Calu3 (cell line): ENCODE results near the gene ATP11A. TPM values are rescaled to one million over a fixed set of nuclear protein-coding genes. Genes with fewer than 3 reads are reported as not detected.

Experiments used
- BruUV-seq: library from RNA; stranded (reverse); fragments of 400-500 nt; replicated peaks from 2 replicates; lab custom pipeline; 2021; lab: Mats Ljungman, UMichigan
- CTCF ChIA-PET: fragments of 300-600 bp; sonication (Branson Sonifier 250); formaldehyde crosslinking; loops from one replicate; lab custom pipeline; 2022; ENCODE audit warnings: antibody characterized with exemption; lab: Charles Lee
- DNase-seq: peaks from one replicate; pipeline ENCODE4 v3.0.0; 2022
- H3K27ac Mint-ChIP-seq: one replicate; pipeline ENCODE4 v1.8.0; 2022; ENCODE audit warnings: mixed read lengths; ENCODE audit not compliant: unreplicated experiment
- H3K27me3 Mint-ChIP-seq: one replicate; pipeline ENCODE4 v1.8.0; 2022; ENCODE audit warnings: mixed read lengths; ENCODE audit not compliant: unreplicated experiment
- H3K36me3 Mint-ChIP-seq: one replicate; pipeline ENCODE4 v1.8.0; 2022; ENCODE audit warnings: mild to moderate bottlenecking, moderate library complexity, mixed read lengths; ENCODE audit not compliant: insufficient read depth, unreplicated experiment
- H3K4me1 Mint-ChIP-seq: one replicate; pipeline ENCODE4 v1.8.0; 2022; ENCODE audit warnings: mild to moderate bottlenecking, low read depth, mixed read lengths; ENCODE audit not compliant: unreplicated experiment
- H3K4me3 Mint-ChIP-seq: one replicate; pipeline ENCODE4 v1.8.0; 2022; ENCODE audit warnings: mild to moderate bottlenecking, low read depth, moderate library complexity, mixed read lengths; ENCODE audit not compliant: unreplicated experiment
- H3K9me3 Mint-ChIP-seq: one replicate; pipeline ENCODE4 v1.8.0; 2022; ENCODE audit warnings: low read depth, mixed read lengths; ENCODE audit not compliant: unreplicated experiment
- intact Hi-C: fragments of 100-400 bp; cut with micrococcal nuclease; formaldehyde crosslinking; loops from one replicate; pipeline ENCODE4 v1.10.0; 2022; ENCODE audit not compliant: unreplicated experiment
- total RNA-seq: library from RNA; stranded (reverse); gene quantifications from 2 replicates; pipeline ENCODE4 v1.2.3, GENCODE V29; 2022
- TF ChIP-seq, protein P1 (sequence below): fragments of 200-600 bp; IDR thresholded peaks from one replicate; pipeline ENCODE4 v1.8.0; 2022; ENCODE audit warnings: antibody characterized with exemption; ENCODE audit not compliant: unreplicated experiment

ATP11A gene
- total RNA-seq, 1 experiment from 2014 or later, result 115 TPM

DNA sequence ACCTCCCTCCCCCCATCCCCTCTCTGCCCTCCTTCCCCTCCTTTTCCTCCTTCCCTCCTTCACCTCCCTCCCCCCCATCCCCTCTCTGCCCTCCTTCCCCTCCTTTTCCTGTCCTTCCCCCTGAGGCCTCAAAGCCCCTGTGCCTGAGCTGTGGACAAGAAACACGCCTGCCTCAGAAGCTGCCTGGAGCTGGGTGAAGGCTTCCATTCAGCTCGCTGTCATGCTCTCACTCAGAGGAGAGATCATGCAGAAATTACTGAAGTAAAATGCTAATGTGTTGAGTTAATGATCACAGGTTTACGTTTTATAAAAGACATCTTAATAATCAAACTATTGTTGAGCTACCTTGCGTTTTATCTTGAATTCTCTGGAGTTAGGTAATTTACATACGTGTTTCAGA, 114.5 kb downstream of the ATP11A start:
- Mint-ChIP-seq H3K27me3 (no peaks in the 10 kb centered on the region), H3K4me3 (no peak overlapping the region), H3K36me3 (peaks cover 9% of the 10 kb centered on the region), H3K4me1 (no peaks in the 10 kb centered on the region), H3K27ac (no peak overlapping the region), H3K9me3 (no peaks in the 10 kb centered on the region)
- TF ChIP-seq, protein P1, sequence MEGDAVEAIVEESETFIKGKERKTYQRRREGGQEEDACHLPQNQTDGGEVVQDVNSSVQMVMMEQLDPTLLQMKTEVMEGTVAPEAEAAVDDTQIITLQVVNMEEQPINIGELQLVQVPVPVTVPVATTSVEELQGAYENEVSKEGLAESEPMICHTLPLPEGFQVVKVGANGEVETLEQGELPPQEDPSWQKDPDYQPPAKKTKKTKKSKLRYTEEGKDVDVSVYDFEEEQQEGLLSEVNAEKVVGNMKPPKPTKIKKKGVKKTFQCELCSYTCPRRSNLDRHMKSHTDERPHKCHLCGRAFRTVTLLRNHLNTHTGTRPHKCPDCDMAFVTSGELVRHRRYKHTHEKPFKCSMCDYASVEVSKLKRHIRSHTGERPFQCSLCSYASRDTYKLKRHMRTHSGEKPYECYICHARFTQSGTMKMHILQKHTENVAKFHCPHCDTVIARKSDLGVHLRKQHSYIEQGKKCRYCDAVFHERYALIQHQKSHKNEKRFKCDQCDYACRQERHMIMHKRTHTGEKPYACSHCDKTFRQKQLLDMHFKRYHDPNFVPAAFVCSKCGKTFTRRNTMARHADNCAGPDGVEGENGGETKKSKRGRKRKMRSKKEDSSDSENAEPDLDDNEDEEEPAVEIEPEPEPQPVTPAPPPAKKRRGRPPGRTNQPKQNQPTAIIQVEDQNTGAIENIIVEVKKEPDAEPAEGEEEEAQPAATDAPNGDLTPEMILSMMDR, result no peak
- CTCF ChIA-PET, result no interaction called here
- intact Hi-C loops, result no loop called here
- no peak for DNase-seq
- no TSS peak for BruUV-seq

DNA sequence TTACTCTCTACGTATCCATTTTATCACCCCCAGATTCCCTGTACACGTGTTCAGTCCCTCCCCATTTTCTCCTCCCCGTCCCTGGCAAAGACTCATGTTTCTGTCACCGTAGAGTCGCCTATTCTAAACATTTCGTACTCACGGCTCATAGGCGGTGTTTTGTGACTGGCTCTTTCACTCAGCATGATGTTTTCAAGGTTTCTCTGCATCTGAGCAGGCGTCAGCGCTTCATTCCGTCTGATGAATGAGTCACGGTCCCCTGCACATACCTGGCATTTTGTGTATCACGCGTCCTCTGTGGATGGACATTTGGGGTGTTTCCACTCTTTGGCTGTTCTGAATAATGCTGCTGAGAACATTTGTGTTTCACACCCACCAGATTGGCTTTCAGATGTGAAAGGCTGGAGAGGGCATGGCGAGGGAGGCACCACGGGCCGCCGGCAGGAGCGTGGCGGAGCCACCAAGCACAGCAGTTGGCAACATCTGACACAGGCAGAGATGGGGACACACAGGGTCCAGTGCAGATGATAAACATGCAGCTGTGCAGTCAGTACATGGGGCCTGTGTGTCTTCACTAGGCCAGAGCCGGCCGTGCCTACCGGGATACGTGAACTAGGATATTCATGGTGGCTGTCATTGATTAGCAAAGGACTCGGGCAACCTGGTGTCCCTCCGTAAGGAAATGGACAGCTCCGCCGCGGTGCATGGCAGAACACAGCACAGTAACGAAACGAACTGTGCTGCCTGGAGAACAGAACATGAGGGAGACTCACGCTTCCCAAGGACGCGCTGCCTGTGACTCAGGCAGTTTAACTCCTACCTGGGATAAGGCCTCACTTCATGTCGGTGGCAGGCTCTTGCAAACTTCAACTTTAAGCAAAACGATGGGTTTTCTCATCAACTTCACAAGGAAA, 117.2 kb downstream of the ATP11A start:
- H3K27ac Mint-ChIP-seq, result no peak overlapping the region
- BruUV-seq, result no TSS peak
- H3K27me3 Mint-ChIP-seq, result no peaks in the 10 kb centered on the region
- H3K36me3 Mint-ChIP-seq, result peaks cover 10% of the 10 kb centered on the region
- DNase-seq, result no peak
- no peaks in the 10 kb centered on the region for H3K4me1 Mint-ChIP-seq
- intact Hi-C loops, result no loop called here
- CTCF ChIA-PET, result no interaction called here
- TF ChIP-seq, protein P1, result no peak
- H3K4me3 Mint-ChIP-seq, result no peak overlapping the region
- no peaks in the 10 kb centered on the region for H3K9me3 Mint-ChIP-seq

DNA sequence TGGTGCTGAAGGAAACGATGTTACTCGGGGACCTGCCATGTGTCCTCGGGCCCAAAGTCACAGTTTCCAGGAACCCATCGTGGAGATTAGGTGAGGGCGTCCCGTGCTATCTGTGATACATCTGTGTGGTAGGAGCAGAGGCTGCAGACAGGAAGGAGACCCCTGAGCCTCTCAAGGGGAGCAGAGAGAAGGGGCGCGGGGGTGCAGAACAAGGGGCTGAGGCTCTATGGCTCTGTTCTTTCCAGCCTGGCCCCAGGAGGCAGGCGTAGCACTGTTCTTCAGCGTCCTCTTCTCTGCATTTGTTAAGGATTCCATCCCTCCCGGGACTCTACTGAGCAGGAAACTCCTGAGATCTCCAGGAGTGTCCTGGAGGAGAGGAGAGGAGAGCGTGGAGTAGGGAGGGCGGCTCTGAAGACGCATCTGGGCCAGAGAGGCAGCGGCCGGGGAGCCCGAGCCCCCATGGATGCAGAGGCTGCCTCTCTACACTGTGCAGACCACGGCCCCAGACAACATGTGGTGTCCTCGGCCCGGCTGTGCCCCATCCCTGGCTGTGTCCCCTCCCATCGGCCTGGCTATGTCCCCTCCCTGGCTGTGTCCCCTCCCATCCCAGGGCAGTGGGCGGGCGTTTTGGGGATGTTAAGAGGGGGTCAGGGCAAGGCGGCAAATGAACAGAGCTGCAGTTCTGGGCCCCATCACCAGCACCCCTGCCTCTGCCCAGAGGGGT, 118.0 kb downstream of the ATP11A start:
- Mint-ChIP-seq H3K9me3 (no peaks in the 10 kb centered on the region), H3K36me3 (peaks cover 8% of the 10 kb centered on the region), H3K27me3 (no peaks in the 10 kb centered on the region), H3K4me1 (no peaks in the 10 kb centered on the region), H3K27ac (no peak overlapping the region), H3K4me3 (no peak overlapping the region)
- CTCF ChIA-PET, result no interaction called here
- no TSS peak for BruUV-seq
- intact Hi-C loops, result no loop called here
- no peak for DNase-seq
- TF ChIP-seq, protein P1, result no peak

DNA sequence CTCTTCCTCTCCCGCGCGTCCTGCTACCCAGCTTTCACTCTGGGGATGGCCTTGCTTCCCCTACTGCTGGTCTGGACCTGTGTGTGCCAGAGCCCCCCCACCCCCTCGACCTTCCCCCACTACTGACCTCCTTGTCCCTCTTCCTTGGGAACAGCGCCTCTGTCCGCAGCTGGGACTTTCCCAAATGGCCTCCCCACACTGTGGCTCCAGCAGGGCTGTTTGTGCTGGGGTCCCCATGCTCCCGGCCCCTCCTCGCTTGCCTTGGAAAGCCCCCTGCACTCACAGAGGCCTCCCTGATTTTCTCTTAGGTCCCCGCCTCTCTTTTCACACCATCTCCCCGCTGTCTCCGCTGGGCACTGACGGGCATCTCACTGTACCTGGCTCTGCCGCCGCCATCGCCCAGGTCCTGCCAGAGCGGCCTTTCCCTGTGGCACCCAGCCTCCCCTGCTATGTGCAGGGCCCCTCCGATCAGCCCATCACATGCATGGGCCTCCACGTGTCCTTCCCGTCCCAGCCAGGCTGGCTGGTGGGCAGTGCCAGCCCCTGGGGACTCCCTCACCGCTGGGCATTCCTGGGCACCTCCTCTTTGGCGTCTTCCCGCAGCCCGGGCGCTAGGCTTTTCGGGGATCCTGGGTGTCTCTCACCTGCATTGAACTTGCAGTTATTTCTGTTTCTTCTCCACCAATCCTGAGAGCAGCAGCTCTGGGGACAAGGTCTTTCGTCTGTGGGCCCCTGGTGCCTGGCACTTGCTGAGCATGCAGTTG, 118.7 kb downstream of the ATP11A start:
- H3K9me3 Mint-ChIP-seq, result no peaks in the 10 kb centered on the region
- H3K36me3 Mint-ChIP-seq, result peaks cover 8% of the 10 kb centered on the region
- H3K4me3 Mint-ChIP-seq, result no peak overlapping the region
- BruUV-seq, result no TSS peak
- H3K4me1 Mint-ChIP-seq, result no peaks in the 10 kb centered on the region
- H3K27ac Mint-ChIP-seq, result no peak overlapping the region
- no peaks in the 10 kb centered on the region for H3K27me3 Mint-ChIP-seq
- TF ChIP-seq, protein P1, result no peak
- no peak for DNase-seq
- CTCF ChIA-PET, result no interaction called here
- intact Hi-C loops, result no loop called here
